ENCODE measurements around the gene TECPR2. TPM values are rescaled to one million over a fixed set of nuclear protein-coding genes. Genes with fewer than 3 reads are reported as not detected.
A peak's percentile ranks its signal among the peaks of the same experiment; 100 is the strongest.

TECPR2 gene
- total and polyA plus RNA-seq, 2 of the 13 experiments (the other 11 are each of a cell fraction or from before 2014, with no cell fraction given): 3.5 to 5.7 TPM

DNA sequence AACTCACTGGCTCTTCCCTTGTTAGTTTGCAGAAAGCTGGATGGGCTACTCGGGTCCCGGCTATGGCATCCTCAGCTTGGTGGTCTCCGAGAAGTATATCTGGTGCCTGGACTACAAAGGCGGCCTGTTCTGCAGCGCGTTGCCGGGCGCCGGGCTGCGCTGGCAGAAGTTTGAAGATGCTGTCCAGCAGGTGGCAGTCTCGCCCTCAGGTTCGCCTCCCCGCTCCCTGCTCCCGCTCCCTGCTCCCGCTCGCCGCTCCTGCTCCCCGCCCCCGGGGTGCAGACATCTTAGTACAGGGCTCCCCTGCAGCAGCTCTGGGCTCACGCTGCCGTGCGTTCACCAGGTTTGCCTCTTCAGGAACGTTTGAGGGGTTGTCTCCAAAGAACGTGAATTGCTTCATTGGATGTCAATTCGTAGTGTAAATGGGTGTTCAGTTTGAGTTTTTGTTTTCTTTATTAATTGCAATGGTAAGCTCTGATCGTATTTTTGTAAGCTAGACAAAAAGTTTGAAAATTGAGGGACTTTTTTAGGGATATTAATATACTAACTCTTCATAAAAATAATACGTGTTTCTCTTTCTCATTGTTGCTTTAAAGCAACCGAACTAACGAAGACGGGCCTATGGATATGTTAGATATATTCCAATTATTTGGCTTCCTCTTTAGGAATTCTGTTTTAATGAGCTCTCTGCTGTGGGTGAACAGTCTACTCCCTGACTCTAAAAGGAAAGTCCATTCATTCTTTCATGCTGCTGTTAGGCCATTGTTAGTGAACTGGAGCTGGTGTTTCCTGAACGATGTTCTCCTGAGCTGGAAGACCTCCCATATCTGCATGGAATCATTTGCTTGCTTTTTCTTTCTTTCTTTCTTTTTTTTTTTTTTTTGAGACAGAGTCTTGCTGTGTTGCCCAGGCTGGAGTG is 75.5 kb downstream of the TECPR2 start (continued):
- TF ChIP-seq TEAD3 (CRISPR knock-in tag; optimal IDR thresholded peaks at IDR 0.05; ENCODE audit: borderline replicate concordance) (peak; percentile 53), BCL6 (CRISPR knock-in tag; IDR thresholded peaks at IDR 0.05) (0 out of 2 replicates have a peak, but pooled peaks have one; percentile 24), ZNF263 (CRISPR knock-in tag; IDR thresholded peaks at IDR 0.05) (peak; percentile 74), CENPT (CRISPR knock-in tag; IDR thresholded peaks at IDR 0.05; ENCODE audit: low read depth) (no peak), EEA1 (CRISPR knock-in tag; IDR thresholded peaks at IDR 0.05; ENCODE audit: borderline replicate concordance) (no peak), ZNF703 (CRISPR knock-in tag; IDR thresholded peaks at IDR 0.05; ENCODE audit: borderline replicate concordance) (no peak), PHB2 (IDR thresholded peaks at IDR 0.05; ENCODE audit: partially characterized antibody) (no peak), TBL1XR1 (IDR thresholded peaks at IDR 0.05; ENCODE audit: borderline replicate concordance, low read length, partially characterized antibody) (no peak), RXRB (CRISPR knock-in tag; IDR thresholded peaks at IDR 0.05; ENCODE audit: borderline replicate concordance) (peak; percentile 47; the same call in 1 of the 2 replicates), ZNF572 (CRISPR knock-in tag; IDR thresholded peaks at IDR 0.05) (no peak), XBP1 (CRISPR knock-in tag; IDR thresholded peaks at IDR 0.05) (no peak)
- TF ChIP-seq, protein P1, sequence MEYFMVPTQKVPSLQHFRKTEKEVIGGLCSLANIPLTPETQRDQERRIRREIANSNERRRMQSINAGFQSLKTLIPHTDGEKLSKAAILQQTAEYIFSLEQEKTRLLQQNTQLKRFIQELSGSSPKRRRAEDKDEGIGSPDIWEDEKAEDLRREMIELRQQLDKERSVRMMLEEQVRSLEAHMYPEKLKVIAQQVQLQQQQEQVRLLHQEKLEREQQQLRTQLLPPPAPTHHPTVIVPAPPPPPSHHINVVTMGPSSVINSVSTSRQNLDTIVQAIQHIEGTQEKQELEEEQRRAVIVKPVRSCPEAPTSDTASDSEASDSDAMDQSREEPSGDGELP (IDR thresholded peaks at IDR 0.05; ENCODE audit: borderline replicate concordance, low read depth): no peak
- TF ChIP-seq, protein P2, sequence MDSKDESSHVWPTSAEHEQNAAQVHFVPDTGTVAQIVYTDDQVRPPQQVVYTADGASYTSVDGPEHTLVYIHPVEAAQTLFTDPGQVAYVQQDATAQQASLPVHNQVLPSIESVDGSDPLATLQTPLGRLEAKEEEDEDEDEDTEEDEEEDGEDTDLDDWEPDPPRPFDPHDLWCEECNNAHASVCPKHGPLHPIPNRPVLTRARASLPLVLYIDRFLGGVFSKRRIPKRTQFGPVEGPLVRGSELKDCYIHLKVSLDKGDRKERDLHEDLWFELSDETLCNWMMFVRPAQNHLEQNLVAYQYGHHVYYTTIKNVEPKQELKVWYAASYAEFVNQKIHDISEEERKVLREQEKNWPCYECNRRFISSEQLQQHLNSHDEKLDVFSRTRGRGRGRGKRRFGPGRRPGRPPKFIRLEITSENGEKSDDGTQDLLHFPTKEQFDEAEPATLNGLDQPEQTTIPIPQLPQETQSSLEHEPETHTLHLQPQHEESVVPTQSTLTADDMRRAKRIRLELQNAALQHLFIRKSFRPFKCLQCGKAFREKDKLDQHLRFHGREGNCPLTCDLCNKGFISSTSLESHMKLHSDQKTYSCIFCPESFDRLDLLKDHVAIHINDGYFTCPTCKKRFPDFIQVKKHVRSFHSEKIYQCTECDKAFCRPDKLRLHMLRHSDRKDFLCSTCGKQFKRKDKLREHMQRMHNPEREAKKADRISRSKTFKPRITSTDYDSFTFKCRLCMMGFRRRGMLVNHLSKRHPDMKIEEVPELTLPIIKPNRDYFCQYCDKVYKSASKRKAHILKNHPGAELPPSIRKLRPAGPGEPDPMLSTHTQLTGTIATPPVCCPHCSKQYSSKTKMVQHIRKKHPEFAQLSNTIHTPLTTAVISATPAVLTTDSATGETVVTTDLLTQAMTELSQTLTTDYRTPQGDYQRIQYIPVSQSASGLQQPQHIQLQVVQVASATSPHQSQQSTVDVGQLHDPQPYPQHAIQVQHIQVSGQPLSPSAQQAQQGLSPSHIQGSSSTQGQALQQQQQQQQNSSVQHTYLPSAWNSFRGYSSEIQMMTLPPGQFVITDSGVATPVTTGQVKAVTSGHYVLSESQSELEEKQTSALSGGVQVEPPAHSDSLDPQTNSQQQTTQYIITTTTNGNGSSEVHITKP (CRISPR knock-in tag; IDR thresholded peaks at IDR 0.05; ENCODE audit: low read depth): no peak
- TF ChIP-seq, protein P3, sequence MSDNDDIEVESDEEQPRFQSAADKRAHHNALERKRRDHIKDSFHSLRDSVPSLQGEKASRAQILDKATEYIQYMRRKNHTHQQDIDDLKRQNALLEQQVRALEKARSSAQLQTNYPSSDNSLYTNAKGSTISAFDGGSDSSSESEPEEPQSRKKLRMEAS (IDR thresholded peaks at IDR 0.05): peak; percentile 31; the same call in 1 of the 2 replicates
- TF ChIP-seq, protein P4, sequence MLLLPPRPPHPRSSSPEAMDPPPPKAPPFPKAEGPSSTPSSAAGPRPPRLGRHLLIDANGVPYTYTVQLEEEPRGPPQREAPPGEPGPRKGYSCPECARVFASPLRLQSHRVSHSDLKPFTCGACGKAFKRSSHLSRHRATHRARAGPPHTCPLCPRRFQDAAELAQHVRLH (CRISPR knock-in tag; IDR thresholded peaks at IDR 0.05; ENCODE audit: borderline replicate concordance, low read depth): peak; percentile 49; the same call in 1 of the 2 replicates
- TF ChIP-seq, protein P5, sequence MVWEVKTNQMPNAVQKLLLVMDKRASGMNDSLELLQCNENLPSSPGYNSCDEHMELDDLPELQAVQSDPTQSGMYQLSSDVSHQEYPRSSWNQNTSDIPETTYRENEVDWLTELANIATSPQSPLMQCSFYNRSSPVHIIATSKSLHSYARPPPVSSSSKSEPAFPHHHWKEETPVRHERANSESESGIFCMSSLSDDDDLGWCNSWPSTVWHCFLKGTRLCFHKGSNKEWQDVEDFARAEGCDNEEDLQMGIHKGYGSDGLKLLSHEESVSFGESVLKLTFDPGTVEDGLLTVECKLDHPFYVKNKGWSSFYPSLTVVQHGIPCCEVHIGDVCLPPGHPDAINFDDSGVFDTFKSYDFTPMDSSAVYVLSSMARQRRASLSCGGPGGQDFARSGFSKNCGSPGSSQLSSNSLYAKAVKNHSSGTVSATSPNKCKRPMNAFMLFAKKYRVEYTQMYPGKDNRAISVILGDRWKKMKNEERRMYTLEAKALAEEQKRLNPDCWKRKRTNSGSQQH (CRISPR knock-in tag; IDR thresholded peaks at IDR 0.05; ENCODE audit: low read depth): no peak
- TF ChIP-seq, protein P6, sequence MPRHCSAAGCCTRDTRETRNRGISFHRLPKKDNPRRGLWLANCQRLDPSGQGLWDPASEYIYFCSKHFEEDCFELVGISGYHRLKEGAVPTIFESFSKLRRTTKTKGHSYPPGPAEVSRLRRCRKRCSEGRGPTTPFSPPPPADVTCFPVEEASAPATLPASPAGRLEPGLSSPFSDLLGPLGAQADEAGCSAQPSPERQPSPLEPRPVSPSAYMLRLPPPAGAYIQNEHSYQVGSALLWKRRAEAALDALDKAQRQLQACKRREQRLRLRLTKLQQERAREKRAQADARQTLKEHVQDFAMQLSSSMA (CRISPR knock-in tag; IDR thresholded peaks at IDR 0.05): no peak
- TF ChIP-seq, protein P7, sequence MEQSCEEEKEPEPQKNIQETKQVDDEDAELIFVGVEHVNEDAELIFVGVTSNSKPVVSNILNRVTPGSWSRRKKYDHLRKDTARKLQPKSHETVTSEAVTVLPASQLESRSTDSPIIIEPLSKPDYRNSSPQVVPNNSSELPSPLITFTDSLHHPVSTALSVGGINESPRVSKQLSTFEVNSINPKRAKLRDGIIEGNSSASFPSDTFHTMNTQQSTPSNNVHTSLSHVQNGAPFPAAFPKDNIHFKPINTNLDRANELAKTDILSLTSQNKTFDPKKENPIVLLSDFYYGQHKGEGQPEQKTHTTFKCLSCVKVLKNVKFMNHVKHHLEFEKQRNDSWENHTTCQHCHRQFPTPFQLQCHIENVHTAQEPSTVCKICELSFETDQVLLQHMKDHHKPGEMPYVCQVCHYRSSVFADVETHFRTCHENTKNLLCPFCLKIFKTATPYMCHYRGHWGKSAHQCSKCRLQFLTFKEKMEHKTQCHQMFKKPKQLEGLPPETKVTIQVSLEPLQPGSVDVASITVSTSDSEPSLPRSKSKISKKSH (CRISPR knock-in tag; IDR thresholded peaks at IDR 0.05; ENCODE audit: borderline replicate concordance): peak; percentile 84; the same call in 1 of the 2 replicates
